ENCODE data around the gene ISG20L2.

Gene ISG20L2

GRCh38 chr1:156691665-156692440 lies 36.7 kb downstream of the ISG20L2 start:
- DNase-seq: no peak

GRCh38 chr1:156691191-156691590 lies 37.4 kb downstream of the ISG20L2 start:
- DNase-seq: no peak

GRCh38 chr1:156690675-156691036 lies 37.9 kb downstream of the ISG20L2 start:
- no peak for DNase-seq

DNA sequence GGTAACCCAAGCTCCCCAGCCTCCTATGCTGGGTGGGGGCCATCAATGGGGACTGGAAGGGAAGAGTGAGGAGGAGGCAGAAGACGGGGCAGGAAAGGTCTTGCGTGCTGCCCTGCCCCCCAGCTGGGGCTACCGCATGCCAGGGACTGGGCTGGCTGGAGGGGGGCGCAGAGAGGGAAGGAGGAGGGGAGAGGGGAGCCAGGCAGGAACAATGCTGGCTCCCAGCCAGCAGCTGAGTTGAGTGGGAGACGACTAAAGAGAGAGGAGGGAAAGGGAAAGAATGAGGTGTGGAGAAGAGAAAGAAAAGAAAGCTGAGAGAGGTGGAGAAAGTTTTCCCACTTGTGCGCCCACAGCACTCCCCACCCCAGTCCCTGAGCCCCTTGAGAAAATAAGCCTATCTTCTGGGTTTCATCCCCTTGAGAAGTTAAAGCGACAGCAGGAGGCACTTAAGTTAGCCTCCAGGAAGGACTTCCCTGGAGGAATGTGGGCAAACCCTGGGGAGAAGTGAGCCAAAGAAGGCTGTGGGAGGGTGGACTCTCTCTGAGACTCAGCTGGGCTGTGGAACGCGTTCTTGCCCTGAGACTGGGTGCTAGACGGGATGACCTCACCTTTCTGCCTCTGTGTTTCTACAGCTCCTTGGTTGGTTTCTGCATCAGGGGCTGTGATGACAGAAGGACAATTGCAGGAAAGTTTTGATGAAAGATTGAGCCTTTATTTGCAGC lies 38.5 kb downstream of the ISG20L2 start:
- no peak for DNase-seq

DNA sequence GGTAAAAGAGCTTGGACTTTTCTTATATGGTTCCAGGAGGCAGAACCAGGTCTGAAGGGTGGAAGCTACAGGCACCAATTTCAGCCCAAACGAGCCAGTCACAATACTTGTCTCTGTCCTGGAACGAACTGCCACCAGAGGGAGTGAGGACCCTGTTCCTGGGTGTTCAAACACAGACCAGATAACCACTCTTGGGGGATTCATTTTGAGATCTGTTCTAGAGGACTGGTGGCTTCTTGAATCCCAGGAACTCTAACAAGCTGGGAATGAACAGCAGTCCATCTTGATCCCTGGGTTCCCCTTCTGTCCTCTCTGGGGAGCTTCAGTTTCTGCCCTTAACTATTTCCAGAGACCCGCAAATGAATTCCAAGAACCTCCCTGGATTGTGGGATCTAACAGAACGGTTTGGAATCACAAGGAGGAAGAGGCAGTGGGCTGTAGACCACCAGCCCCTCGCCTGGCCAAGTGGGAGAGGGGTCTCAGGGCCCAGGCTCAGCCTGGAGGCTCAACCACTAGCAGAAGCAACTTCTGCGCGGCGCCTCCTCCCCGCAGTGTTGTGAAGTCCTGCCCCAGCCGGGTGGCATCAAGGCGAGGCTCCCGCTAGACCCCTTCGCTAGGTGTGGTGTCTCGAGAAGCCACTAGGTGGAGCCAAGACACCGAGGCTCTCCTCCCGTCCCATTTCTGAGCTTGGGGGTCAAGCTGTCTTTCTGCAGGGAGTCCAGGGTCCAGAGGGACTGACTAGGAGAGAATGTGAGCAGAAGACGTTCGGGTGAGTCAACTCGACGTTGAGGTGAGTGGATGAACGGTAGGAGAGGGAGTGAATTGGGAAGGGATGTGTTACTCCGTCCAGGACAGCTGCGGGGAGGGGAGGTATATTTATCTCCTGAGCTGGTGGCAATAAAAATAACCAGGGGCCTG lies 39.3 kb downstream of the ISG20L2 start:
- peak in 47 of 56 donors; percentile 12 to 75 (median 40) for DNase-seq

DNA sequence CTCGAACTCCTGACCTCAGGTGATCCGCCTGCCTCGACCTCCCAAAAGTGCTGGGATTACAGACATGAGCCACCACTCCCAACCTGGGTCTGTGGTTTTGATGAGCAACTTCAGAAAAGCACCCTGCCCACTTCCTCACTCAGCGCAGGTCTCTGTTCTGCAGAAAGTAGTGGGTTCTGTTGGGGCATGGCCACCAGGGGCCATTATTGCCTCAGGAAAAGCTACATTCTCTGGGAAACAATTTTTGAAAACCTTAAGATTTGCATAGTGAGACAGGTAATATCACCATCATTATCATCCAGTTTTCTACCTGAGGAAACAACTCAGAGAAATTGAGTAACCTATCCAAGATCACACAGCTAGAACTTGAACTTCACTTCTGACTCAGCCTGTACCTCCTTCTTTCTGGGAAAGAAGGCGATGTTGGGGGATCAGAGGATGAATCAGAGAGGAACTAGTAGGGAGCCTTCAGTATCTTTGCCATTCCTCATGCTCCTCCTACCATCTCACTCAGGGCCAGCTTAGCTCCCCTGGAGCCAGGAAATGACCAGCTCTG lies 44.3 kb downstream of the ISG20L2 start:
- no peak for DNase-seq

GRCh38 chr1:156682166-156682890 lies 46.2 kb downstream of the ISG20L2 start:
- no peak for DNase-seq

- no peak for DNase-seq
Observed at GRCh38 chr1:156681196-156681960, 47.2 kb downstream of the ISG20L2 start.

- DNase-seq: no peak
Observed at GRCh38 chr1:156680056-156680455, 48.5 kb downstream of the ISG20L2 start.

GRCh38 chr1:156677616-156678596 lies 50.7 kb downstream of the ISG20L2 start:
- DNase-seq: peak in 44 of 56 donors; percentile 15 to 80 (median 53)

DNA sequence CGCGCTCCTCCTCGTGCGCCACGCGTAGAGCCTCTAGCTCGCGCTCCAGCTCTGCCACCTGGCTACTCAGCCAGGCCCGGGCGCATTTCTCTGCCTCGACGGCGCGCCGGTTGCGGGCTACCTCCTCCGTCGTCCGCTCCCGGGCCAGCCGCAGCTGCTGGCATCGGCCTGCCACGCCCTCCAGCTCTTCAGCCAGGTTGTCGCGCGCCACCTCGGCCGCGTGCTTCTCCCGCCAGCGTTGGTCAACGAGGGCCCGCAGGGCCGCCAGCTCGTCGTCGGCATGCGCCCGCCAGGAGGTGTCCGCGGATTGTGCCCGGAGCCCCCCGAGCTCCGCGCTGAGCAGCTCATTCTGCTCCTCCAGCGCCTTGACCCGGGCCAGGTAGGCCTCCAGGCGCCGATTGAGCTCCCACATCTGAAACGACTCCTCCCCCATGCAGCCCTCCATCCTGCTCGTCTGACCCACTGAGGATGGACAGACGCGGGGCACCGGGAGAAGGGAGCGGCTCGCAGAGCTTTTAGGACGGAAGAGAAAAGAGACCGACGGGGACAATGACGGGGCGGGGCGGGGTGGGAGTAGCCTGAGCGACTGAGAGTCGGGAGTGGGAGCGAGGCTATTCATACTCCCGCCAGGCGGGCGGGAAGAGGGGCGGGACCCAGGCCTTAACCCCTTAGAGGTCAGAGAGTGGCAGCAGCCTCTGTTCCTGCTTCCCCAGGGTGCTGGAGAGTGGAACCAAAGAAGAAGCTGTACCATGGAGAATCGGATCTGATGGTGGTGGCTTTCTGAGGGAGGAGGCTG lies 51.5 kb downstream of the ISG20L2 start, which contains the start of gene NES:
Gene NES (minus strand): TSS at position 588 of the 796 bp plus-strand sequence. CDS start 143 bp downstream, at position 445.
- peak in 32 of 56 donors; percentile 20 to 72 (median 52) for DNase-seq

DNA sequence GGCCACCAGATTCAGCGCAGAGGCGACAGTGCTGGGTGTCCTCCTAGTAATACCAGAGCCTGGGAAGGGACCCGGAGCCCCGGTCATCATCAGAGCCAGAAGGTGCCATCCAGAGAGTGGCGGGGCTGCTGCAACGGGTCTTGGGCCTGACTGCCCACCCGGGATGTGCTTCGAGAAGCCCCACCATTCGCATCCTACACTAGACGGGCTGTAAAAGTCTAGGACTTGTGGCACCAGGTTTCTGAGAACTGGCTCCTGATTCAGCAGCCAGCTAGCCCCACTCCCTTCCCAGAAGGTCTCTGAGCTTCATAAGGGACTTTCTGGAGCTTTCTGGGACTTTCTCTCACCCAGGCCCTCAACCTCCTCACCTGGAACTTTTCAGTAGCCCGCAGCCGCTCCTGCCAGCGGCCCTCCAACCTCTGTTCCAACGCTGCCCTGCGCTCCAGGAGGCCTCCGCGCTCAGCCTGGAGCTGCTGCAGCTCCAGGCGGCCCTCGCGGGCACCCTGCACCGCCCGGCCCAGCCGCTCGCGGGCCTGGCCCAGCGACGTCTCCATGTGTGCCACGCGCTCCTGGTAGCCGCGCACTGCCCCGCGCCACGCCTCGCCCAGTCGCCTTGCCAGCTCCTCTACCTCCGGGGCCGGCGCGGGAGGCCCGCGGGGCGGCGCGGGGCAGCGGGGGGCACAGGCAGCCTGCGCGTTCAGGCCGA lies 52.3 kb downstream of the ISG20L2 start:
- DNase-seq: peak in 2 of 56 donors; percentile 30 to 31

GRCh38 chr1:156675210-156676113 lies 53.1 kb downstream of the ISG20L2 start:
- peak in 4 of 56 donors; percentile 17 to 42 (median 19) for DNase-seq

DNA sequence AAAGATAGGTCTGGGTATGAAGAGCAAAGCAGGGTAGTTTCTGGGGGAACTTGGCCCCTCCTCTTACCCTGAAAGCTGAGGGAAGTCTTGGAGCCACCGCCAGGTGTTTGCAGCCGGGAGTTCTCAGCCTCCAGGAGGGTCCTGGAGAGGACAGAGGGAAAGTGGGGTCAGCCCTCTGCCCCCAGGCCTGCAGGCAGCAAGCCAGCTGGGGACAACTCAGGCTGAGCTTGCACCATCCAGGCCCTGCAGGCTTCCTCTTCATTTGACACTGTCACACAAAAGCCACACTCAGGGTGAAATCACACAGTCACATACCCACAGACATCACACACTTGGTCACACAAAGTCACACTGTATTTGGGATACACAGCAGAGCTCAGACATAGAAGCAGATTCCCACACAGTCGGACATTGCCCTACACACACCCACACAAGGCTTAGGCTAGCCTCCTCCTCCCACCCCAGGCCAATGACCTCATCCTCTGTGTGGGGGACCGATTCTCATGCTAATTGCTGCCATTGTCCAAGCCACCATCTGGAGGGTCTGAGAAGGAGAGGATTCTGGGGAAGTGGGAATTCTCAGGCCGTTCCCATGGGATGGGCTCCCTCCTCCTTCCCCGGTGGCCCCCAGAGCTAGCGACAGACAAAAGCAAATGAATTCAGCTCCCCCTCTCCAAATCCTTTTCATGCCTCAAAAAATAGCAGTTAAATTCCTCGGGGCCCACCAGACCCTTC lies 55.0 kb downstream of the ISG20L2 start:
- peak in 31 of 56 donors; percentile 13 to 85 (median 38) for DNase-seq

Data from amygdala (tissue), 56 donors.